NCI-H2029 treated with DMSO at 0.1 percent for 48 hours (cell line): ENCODE measurements around the gene SLC47A2.
"Not testable (repeated sequence)": the region's sequence is repeated elsewhere in the genome, so short reads cannot be mapped to it uniquely, and the experiment has no call there.

Source experiments
- DNase-seq: peaks from one replicate; lab custom pipeline; 2025; lab: John Stamatoyannopoulos, UW

Gene SLC47A2

DNA sequence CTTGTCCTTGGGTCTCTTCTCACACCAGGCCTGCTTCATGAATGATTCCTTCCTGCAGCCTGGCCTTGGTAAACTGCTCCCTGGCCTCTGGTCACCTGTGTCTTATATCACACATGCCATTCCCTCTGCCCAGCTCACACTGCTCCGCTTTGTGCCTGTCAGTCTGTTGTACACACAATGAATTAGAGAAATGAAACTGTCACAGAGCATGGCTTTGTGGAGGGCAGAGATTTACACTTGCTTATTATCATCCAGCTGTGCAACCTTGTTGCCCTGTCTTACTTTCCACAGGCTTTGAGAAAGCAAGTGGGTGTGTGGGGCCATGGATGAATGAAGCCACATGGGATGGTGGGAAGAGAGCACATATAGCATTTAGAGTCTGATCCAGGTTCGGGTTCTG is 45.5 kb downstream of the SLC47A2 start:
- DNase-seq = no peak

DNA sequence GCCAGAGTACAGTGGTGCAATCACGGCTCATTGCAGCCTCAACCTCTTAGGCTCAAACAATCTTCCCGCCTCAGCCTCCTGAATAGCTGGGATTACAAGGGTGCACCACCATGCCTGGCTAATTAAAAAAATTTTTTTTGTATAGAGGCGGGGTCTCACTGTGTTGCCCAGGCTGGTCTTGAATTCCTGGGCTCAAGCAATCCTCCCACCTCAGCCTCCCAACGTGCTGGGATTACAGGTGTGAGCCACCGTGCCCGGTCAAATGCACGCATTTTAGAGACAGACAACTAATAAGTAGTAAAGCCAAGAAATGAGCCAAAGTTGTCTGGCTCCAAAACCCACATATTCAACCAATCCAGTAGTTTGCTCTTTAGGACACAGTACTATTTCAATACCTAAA is 46.7 kb downstream of the SLC47A2 start:
- DNase-seq = not testable (repeated sequence)

DNA sequence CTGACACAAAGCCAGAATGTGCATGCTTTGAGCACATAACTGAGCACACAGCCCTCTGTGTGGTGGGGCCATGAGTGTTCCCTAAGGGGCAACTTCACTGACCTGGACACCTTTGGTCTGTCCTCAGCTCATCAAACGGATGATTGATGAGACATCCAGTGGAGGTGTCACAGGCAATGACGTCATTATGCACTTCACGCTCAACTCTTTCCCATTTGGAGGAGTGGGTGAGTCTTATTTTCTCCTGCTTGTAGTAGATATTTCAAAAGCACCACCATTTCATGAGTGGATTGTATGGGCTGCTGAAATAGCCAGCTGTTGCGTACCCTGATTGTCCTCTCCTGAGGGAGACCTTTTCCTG is 51.6 kb downstream of the SLC47A2 start:
- no peak for DNase-seq

DNA sequence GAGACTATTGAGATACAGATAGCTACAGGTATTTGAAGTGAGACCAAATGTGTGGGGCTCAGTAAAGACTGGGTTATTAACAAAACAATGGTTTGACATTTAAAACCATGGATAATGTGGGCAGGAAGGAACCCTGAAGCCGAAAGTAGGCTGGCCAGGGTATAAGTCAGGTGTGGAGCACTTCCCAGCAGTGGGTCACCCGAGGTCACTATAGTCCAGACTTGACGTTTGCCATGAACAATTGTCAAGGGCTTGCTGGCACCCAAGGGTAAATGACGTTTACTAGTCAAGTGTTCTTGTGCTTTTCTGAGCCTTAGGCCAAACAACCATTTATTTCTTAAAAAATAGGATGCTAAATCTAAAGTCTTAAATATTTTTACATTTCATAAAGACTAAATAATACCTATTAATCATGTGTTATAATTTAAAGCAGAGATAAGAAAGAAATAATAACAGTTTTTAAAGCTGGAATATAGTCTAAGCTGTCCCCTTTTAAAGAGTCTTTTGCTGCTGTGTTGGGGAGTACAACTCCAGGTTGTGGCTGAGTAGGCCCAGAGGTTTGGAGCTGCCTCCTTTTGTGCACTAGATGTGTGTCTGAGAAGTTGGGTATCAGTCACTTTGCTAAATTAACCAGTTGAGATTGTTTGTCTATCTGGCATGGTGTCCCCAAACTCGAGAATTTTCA is 52.1 kb downstream of the SLC47A2 start:
- DNase-seq = peak; percentile 32

DNA sequence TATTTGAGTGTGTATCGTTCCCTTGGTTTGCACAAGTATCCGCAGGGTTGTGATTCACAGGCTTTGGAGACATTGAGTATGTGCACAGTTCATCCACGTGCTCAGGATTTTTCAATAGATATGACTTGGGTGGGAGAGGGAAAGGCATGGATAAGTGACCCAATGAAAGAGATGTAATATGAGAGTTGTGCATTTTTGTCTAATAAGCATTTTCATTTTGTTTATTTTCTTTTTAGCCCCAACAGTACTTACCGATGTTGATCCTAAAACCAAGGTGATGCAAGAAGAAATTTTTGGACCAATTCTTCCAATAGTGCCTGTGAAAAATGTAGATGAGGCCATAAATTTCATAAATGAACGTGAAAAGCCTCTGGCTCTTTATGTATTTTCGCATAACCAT is 53.3 kb downstream of the SLC47A2 start:
- no peak for DNase-seq

DNA sequence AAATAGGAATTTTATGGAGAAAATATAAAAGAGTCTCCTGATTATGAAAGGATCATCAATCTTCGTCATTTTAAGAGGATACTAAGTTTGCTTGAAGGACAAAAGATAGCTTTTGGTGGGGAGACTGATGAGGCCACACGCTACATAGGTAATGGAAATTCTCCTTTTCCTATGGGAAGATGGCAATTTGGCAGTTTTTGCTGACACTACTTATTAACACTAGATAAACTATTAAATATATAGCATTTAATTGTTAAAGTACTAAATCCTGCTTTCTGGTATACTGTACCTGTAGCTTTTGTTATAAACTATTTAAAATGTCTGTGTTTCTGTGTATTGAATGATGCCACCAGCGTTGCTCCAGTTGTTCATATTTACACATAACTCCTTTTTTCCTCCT is 55.3 kb downstream of the SLC47A2 start:
- no peak for DNase-seq

DNA sequence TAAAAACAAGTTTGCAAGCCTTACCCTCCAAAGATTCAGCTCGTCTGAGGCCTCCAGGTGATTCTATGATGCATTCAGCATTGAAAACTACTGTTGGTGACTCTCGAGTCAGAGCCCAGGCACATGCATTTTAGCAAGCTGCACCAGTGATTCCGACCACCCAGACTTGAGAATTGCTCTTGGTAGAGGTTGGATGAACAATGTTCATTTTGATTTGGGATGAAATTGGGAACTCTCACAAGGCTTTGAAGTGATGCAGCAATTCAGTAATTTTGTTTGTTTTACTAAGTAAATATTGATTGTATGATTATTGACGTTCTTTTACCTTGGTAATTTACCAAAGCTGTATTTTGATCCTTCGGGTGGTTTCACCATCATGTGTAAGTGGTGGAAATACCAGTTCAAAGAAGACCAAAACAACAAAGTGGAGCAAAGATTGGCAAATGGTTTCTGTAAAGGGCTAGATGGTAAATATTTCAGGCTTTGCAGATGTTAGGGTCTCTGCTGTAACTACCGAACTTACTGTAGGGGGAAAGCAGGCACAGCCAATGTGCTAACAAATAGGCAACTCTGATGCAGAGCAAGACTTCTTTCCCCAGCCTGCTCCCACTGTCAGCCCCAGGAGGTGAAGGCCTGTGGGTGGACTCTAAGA is 56.0 kb downstream of the SLC47A2 start:
- no peak for DNase-seq

DNA sequence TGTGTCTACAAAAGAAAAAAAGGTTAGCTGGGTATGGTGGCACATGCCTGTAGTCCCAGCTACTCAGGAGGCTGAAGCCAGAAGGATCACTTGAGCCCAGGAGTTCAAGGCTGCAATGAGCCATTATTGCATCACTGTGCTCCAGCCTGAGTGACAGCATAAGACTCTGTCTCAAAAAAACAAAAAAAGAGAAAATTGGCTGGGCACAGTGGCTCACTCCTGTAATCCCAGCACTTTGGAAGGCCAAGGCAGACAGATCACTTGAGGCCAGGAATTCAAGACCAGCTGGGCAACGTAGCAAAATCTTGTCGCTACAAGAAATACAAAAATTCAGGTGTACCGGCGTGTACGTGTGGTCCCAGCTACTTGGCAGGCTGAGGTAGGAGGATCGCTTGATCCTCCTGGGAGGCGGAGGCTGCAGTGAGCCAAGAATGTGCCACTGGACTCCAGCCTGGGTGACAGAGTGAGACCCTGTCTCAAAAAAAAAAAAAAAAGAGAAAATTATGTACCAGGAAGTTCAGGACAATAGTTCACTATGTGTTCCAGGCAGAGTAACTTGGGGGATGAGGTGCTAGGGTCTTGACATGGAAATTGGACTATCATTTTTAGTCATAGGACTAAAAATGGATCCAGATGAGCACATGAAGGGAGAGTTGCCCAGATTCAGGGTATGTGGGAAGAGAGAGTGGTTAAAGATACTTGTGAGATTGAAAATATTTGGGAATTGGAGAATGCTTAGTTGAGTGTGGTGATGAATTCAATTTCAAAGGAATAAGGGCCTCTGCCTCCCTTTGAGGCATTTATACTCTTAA is 56.8 kb downstream of the SLC47A2 start:
- no peak for DNase-seq

DNA sequence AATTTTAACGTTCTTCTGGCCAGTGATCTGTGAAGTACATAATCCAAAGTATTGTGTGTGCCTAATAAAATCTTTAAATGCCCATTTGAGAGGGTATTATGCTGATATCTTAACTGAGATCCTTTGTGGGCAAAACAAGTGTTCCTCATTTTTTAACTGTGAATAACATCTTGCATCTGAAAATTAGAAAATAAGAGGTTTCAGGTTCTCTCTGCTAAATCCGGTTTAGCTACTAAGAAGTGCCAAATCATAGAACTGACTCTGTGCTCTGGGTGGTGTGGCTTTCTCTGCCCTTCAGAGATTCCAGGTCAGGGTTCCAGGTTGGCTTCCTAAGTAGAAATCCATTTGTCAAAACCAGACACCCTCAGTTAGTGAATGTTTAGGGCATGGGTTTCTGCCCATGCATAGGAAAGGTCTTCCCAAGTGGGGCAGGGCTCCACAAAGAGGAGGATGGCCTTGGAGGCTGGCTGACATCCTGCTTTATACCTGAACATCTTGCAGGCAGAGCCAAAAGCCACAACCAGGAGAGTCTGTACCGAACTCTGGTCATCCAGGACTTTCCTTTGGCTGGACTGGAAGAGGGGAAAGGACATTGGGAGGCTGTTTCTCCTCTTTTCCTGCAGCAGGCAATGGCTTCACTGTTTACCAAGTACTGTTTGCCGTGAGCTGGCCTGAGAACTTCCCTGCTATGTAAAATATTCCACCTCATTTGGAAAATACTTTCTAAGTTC is 59.4 kb downstream of the SLC47A2 start:
- DNase-seq = no peak

DNA sequence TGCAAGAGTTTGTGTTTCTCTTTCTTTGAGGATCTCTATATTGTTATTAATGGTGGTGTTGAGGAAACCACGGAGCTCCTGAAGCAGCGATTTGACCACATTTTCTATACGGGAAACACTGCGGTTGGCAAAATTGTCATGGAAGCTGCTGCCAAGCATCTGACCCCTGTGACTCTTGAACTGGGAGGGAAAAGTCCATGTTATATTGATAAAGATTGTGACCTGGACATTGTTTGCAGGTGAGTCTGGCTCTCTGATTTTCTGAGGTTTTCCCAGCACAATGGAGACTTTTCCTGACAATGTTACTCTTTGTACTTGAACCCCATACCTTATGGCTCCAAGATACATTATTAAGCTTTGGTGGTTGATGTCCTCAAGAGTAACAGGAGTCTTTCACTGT is 60.0 kb downstream of the SLC47A2 start:
- no peak for DNase-seq

DNA sequence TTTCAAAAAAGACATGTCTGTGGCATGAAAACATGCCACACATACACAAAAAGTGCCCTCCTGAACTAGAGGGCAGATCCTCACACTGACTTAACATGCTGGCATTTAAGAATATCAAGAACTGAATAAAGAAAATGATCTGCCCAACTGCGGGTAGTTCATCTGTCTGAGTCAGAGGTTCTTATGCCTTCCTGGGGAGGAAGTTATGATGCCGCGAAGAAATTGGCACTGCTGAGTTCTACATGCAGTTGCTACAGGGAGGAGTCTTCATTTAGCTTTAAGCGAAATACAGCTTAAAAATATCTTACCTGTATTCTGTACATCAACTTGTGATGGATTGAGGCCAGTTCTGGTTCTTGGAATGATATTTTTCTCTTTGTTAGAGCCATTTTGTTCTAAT is 61.5 kb downstream of the SLC47A2 start:
- DNase-seq = no peak

DNA sequence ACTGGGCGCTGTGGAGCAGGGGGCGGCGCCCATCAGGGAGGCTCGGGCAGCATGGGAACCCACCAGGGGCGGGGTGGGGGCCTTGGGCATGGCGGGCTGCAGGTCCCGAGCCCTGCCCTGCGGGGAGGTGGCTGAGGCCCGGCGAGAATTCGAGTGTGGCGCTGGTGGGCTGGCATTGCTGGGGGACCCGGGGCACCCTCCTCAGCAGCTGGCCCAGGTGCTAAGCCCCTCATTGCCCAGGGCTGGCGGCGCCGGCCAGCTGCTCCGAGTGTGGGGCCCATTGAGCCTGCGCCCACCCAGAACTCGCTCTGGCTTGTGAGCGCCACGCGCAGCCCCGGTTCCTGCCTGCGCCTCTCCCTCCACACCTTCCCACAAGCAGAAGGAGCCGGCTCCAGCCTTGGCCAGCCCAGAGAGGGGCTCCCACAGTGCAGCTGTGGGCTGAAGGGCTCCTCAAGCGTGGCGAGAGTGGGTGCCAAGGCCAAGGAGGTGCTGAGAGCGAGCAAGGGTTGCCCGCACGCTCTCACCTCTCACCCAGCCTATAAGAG is 62.0 kb downstream of the SLC47A2 start:
- DNase-seq = no peak

DNA sequence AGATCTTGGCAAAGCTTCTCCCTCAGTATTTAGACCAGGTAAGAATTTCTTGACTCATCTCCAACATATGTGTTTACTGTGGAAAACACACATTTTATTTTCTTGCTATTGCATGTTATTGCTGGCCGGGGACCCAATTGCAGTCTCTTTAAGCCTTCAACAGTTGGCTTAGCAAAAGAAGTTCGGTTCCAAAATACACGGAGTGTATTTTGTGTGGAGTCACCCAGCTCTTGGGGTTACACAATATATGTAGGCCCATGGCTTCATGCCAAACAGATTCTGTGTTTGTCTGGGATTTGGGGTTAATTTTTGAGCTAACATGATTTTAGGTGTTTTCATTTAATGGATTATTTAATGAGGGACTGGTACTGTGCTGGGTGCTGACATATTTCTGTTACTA is 63.8 kb downstream of the SLC47A2 start:
- DNase-seq = no peak

DNA sequence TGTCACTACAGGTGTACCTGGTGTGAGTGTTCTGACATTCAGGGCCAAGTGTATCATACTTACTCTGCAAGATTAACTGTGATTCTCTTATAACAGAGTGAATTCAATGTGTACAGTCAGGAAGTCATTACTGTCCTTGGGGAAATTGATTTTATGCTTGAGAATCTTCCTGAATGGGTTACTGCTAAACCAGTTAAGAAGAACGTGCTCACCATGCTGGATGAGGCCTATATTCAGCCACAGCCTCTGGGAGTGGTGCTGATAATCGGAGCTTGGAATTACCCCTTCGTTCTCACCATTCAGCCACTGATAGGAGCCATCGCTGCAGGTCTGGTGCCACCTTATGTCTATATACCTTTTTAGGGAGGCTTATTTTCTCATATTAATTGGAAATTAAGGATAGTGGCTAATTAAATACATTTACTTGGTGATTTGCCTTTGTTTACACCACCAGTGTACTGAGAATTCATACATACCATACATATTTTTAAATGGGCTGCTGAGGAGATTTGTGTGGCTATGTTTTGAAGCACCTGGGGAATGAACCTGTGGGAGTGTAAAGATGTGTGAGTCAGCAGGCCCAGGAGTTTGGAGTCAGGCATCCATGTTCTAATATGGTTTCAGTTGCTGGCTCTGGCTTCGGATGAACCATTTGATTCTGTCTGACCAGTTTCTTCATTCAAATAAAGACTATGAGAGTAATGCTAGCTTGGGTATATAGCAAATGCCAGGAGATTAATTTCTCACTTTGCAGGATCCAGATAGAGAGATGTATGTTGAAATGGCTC is 64.7 kb downstream of the SLC47A2 start:
- DNase-seq = no peak

DNA sequence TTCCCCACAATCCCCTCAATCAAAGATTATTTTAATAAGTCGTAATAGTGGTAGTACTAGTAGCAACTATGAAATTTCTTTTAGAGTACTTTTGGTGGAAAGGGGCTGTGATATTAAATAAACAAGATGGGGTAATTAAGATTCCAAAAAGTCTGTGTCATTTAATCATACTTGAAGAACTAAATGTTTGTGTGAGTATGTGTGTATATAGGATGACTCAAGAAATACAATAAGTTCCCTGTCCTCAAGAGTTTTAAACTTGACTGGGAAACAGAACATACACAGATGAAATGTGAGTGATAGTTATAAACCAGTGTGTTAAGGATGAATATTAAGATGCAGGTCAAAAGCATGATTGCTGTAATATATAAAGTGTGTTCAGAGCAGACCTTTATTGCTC is 65.6 kb downstream of the SLC47A2 start:
- DNase-seq = no peak

DNA sequence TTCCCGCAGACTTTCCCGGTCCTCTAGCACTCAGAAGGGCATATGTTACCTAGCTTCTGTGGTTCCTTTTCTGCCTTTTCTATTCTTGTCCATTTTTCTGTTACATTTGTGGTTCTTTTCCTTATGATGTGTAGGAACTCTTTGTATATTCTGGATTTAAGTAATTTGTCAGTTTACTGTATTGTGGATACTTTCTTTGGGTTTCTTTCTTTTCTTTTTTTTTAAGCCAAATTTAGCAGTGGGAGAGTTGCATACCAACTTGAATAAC is 67.2 kb downstream of the SLC47A2 start:
- no peak for DNase-seq

DNA sequence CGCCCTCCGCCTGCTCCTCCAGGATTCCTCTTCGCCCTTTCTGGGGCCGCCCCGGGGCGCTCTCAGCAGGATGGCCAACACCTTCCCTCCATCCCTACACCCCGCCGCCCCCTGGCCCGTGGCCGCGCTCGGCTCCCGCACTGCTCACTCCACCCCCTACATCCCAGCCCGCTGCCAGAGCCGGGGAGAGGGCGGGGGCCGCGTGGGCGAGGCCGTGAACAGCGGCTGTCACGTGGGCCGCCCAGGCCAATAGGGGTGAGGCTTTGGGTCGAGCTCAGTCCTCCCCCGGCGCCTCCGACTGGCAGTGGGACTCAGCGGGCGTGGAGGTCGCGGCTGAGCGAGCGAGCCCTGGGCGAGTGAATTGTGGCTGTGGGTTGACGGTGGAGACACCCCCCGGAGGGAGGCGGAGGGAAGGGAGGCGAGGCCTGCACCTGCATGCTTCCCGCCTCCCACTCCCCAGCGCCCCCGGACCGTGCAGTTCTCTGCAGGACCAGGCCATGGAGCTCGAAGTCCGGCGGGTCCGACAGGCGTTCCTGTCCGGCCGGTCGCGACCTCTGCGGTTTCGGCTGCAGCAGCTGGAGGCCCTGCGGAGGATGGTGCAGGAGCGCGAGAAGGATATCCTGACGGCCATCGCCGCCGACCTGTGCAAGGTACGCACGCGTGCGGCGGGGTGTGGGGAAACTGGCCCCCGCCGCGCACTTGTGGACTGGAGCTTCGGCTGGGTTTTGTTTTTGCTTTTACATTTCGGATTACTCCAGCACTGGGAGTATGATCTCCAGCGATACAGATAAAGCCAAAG is 67.7 kb downstream of the SLC47A2 start, which contains the start of gene ALDH3A2:
Gene ALDH3A2, plus strand, starts transcription at position 277 of the 799 bp plus-strand sequence. Its CDS starts 221 bp downstream, at position 498.
- peak; percentile 37 for DNase-seq

DNA sequence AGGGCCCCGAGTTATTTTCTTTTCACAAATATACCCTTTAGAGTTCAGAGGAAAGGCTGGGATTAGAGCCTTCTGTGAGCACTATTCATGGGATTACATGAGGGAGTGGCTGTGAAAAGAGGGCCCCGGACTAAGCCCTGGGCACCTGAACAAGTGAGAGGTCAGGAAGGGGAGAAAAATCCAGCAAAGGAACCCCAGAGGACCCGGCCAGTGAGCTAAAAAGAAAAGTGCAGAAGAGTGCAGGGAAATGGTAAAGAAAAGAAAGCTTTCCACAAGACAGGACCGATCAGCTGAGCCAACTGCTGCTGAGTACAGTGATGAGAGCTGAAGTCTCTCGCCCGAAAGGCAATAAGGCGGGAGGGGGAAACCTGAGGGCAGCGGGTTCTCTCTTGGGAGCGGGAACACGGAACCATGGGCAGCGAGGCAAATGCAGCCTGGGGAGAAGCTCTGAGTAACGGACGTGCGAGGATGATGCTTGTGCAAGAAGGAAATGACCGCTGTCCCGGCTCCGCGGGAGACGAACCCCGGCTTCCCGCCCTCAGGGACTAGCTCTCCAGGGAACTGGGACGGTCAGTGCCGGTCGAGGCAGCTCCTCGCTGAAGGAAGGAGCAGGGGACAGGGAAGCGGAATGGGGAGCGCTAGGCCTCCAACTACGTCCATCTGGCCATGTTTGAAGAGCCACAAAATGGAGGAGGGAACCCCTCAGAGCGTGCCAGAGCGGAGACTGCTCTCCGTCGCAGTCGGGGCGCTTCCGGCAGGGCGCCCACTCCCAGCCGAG is 68.5 kb downstream of the SLC47A2 start:
- DNase-seq = no peak

DNA sequence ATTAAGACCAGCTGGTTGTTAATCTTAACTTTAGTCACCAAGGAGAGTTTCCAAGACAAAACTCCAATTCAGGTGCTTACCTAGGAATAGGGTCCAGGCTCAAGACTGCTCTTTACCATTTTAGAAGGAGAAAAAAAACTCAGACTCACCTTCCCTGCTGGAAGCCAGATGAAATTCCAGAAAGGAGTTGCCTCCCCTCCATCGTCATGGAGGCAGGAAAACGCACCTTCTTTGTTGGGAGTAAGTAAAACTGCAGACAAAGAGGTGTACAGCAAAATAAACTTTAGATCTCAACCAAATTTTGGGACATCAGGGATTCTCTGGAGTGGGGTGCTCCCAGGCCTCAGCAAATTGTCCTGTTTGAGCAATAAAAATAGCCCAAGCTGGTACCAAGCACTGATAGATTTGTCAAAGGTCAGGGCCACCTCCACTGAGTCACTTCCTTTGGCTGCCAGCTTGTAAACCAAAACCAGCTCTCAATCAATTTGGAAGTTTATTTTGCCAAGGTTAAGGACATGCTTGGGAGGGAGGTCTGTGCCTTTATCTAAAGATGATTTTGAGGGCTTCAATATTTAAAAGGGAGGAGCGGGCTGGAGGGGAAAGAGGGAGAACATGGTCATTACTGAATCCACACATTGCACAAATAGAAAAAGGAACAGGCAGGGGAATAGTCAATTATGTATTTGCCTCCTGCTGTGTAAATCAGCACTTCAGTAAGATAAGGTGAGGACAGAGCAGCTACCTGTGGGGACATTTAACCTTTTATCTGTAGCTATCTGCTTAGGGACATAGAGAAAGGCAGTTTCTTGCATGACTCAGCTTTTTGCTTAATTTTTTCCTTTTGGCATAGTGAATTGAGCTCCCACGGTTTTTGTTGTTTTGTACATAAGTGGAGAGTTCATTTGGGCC is 69.3 kb downstream of the SLC47A2 start:
- no peak for DNase-seq
